K562 (cell line): ENCODE measurements around the gene MOG. TPM values are rescaled to one million over a fixed set of nuclear protein-coding genes. Genes with fewer than 3 reads are reported as not detected.

ENCODE experiments used
- EP300 ChIP-seq: IDR thresholded peaks from 2 replicates; pipeline ENCODE4 v1.6.1; 2012; ENCODE audit warnings: low read length, improper control_type of control experiment
- MGA ChIP-seq: fragments of 450-650 bp; IDR thresholded peaks from 2 replicates; pipeline ENCODE4 v1.6.1; 2016; ENCODE audit warnings: mild to moderate bottlenecking, moderate library complexity
- MLLT1 ChIP-seq, 2 experiments: fragments of 450-650 bp; IDR thresholded peaks; 2 replicates each; pipeline ENCODE4 v1.6.1; 2016
- ZNF354B ChIP-seq: fragments of 250-450 bp; sonication (Bioruptor Pico); IDR thresholded peaks from 2 replicates; pipeline ENCODE4 v1.4.0; 2020
- ZNF764 ChIP-seq: fragments of 250-450 bp; sonication (Bioruptor Pico); IDR thresholded peaks from 2 replicates; pipeline ENCODE4 v1.4.0; 2020; ENCODE audit warnings: low read depth, mild to moderate bottlenecking, moderate library complexity
- polyA plus RNA-seq, 8 experiments: library from polyadenylated mRNA; depleted of rRNA in 4 of 8; stranded (reverse) in 5 of 8; unstranded in 3 of 8; fragments of >200 nt; fragmentation: Nextera tagmentation in 2 of 8; fragmentation: Illumina TruSeq in 1 of 8; extraction: Ambion mirVana in 2 of 8; extraction: Trizol in 1 of 8; gene quantifications; 2 replicates each; pipeline versions ENCODE4 v1.2.1 to v1.2.3, GENCODE V29; 2011 to 2014; ENCODE audit warnings: inconsistent platforms in 1 of 8, missing spikeins in 1 of 8
- total RNA-seq, 7 experiments: library from RNA; depleted of rRNA in 6 of 7; stranded (reverse); fragments of >200 nt in 6 of 7; fragmentation: Illumina TruSeq in 2 of 7; extraction: Trizol in 2 of 7; gene quantifications; 2 replicates each; pipeline versions ENCODE4 v1.2.1 to v1.2.3, GENCODE V29; 2011 to 2021; ENCODE audit warnings: low replicate concordance in 1 of 7

The MOG gene
- total and polyA plus RNA-seq, 9 of the 15 experiments (the other 6 are each of a cell fraction or from before 2014, with no cell fraction given) = not detected

- TF ChIP-seq MLLT1 (IDR thresholded peaks at IDR 0.05) (no peak), MGA (0 out of 2 replicates have a peak, but pooled peaks have one; percentile 11), ZNF354B (CRISPR knock-in tag) (no peak), ZNF764 (CRISPR knock-in tag) (no peak), EP300 (no peak)
Observed at GRCh38 chr6:29641430-29642148, 15.3 kb upstream of the MOG start (continued).
